Renal cortex interstitium (tissue), 11 donors: Measurements from ENCODE around the gene NOS1AP. TPM values are rescaled to one million over a fixed set of nuclear protein-coding genes. Genes with fewer than 3 reads are reported as not detected.
A peak's percentile ranks its signal among the peaks of the same experiment; 100 is the strongest.

Experiments
- DNase-seq, 11 donors: peaks; one replicate each; pipeline ENCODE4 v3.0.0-alpha.2; 2013; ENCODE audit warnings: low read depth in 9 of 11, low spot score in 4 of 11; ENCODE audit errors: extremely low read depth in 1 of 11
- polyA plus RNA-seq, 3 donors: library from polyadenylated mRNA; unstranded; fragments of 120-200 nt; gene quantifications; one replicate each; pipeline ENCODE4 v1.2.1, GENCODE V29; 2013; ENCODE audit not compliant: insufficient read length in 3 of 3

Gene NOS1AP
- polyA plus RNA-seq, 3 donors = 9.6 to 18.0 (median 10.4) TPM

- DNase-seq = no peak
These were observed 59.3 kb downstream of the NOS1AP start for GRCh38 chr1:162128693-162129356.

GRCh38 chr1:162130308-162130707, 60.8 kb downstream of the NOS1AP start:
- DNase-seq = no peak

DNA sequence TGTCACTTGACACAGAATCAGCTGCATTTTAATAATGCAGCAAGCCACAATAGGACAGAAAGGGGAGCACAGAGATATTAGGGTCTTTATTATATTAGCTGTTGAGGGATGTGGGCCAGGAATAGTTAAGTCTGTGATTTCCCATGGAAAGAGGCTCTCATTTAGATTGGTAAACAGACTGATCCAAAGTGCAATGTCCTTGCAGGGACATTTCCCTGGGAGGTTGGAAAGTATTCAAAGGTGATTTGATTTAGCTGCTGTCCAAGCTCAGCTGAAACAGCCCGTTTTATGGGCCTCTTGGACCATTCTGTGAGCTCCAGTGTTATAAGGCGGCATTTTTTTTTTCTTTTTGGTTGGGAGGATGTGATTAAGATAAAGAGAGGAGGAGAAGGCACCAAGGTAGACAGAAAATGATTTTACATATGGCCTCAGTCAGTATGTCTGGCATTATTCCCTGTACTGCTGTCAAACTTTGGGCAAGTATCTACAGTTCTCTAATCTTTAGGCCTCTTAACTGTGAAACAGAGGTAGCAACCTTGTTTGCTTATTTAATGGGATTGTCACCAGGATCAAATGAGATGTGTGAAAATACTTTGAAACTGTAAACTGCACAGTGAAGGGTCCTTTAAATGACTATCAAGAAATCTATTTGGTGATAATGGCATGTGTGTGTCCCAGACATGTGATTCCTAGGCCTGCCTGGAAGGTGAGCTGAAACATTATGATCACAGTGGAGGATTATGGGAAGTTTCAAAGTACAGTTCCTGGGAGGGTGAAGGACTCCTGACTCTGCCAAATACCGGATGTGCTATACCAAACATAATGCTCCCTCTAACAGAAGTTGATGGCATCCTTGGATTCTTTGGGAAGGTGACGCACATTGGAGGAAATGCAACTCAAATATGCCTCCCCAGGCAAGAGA, 62.2 kb downstream of the NOS1AP start:
- DNase-seq = no peak

- no peak for DNase-seq
These were observed 64.1 kb downstream of the NOS1AP start for GRCh38 chr1:162133566-162133965.

DNA sequence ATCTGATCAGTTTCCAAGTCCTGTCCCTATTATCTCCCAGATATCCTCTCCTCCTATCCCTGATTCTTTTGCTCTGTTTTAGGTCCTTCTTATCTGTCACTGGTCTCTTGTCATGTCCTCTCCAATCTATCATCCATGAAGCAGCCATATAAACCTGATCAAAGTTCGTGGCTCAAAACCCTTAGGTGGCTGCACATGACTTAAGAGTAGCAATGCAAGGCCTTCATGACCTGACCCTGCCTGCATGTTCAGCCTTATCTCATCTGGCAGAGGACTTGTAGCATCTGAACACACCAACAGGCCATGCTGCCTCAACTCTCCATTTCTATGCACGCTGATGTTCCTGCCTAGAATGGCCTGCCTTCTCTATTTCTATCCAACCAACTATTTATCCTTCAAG, 65.2 kb downstream of the NOS1AP start:
- no peak for DNase-seq

GRCh38 chr1:162135271-162135775, 65.8 kb downstream of the NOS1AP start:
- no peak for DNase-seq

DNA sequence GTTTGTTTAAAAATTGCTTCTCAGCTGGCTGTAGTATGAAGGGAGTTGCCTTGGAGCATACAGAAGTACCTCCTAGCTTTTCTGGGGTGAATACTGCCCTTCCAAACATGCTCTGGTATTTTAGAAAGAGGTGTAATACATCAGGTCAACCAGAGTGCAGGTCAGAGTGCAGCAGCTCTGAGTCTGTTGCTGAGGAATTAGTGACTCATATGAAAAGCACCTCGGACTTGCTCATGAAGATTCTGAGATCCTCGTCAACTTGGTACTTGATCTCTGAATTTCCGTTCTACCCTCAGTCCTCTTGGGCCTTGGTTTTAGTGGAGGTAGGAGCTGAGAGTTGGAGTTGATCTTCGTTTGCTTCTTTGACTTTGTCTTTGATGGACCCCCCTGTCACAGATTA, 67.3 kb downstream of the NOS1AP start:
- no peak for DNase-seq

- DNase-seq = no peak
These were observed 67.9 kb downstream of the NOS1AP start for GRCh38 chr1:162137179-162137960.

- no peak for DNase-seq
These were observed 68.6 kb downstream of the NOS1AP start for GRCh38 chr1:162138112-162138511.

- DNase-seq = no peak
These were observed 69.2 kb downstream of the NOS1AP start for GRCh38 chr1:162138599-162139181.

DNA sequence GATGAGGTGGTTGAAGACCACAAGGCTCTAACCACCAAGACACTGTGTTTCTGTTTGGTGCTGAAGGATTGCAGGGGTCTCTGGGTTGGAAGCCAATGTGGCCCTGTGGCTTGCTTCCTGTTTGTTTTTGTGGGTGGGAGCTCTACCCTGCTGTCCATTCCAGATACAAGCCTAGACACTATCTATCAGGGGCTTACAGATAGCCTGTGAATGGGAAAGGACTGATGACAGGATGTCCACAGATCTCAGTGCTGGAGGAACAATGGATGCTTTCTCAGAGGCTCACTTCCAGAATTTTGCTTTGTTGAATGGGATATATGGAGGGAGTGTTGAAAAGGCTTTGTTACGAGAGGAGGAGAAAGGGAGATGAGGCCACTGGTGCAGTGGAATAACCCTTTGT, 69.7 kb downstream of the NOS1AP start:
- no peak for DNase-seq

GRCh38 chr1:162141281-162142054, 72.0 kb downstream of the NOS1AP start:
- DNase-seq = no peak

GRCh38 chr1:162142968-162143367, 73.5 kb downstream of the NOS1AP start:
- no peak for DNase-seq

- no peak for DNase-seq
These were observed 74.8 kb downstream of the NOS1AP start for GRCh38 chr1:162144268-162144667.

DNA sequence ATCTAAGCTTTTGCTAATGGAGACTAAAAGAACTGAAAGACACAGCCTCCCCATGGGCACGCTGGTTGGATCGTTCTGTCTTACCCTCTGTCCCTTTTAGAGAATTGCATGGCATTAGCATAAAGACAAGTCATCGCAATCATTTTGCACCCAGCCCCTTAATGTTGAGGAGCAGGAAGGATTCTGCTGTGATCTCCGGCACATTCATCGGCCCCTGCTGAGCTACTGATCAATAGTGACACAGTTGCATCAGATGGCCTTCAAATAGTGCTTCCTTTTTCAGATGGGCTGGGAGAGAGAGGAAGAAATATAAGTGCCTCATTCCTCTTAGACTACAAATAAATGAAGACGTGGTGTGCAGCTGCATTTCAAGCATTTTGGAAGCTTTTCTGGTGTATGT, 75.4 kb downstream of the NOS1AP start:
- DNase-seq = no peak

GRCh38 chr1:162145280-162145965, 75.9 kb downstream of the NOS1AP start:
- DNase-seq = peak in 10 of 11 donors; percentile 39 to 70 (median 52)

DNA sequence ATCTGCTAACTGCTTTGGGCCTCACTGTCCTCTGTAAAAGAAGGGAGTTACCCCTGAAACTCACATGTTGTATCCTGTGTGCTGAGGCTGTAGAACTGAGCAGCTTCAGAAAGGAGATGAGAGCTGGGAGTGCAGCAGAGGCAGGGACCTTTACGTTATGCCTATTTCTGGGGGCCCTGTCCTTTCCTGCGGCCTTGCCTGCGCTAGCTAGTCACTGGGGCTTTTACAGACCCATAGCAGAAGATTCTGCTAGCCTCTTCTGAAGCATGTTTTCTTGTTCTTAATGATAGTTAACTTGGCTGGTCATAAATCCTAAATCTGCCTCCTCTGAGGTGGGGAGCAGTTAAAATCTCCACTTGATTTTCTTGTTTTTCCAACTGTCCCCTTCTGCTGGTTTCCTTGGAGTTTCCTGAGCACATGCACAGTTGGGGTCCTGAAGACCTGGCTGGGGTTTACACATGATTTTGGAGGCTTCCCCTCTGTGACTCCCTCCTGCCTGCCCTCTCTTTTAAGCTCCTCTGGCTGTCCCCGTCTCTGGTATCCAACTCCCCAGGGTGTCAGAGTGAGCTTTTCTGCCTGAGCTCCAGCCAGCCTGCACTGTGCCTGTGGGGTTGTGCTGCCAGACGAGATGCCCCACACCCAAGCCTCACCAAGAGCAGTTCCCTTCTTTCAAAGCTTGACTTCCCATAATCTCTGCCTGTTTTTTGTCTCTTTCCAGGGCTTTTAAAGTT, 76.6 kb downstream of the NOS1AP start:
- DNase-seq = no peak
